ENCODE results near the gene CTSW. TPM values are rescaled to one million over a fixed set of nuclear protein-coding genes. Genes with fewer than 3 reads are reported as not detected.

The CTSW gene
- total RNA-seq, 1 experiment from 2014 or later: 1.8 TPM

DNA sequence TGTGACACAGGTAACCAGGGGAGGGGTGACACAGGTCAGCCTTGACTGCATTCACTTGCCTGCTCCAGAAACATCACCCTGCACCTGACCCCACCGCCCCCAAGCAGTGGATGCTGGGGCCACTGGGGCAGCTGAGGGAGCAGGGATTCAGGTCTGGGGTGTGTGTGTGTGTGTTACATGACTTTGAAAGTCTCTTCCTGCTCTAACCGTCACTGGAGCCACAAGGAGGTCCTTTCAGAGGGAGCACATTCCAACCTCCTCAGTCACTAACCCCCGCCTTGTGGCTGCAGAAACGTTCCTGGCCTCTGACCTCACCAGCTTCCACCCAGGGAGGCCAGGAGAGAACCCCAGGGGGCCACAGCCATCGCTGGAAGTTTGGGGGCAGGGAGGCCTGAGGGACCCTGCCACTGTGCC is 23.4 kb downstream of the CTSW start:
- peak; percentile 97 for DNase-seq (ENCODE audit: low spot score)

GRCh38 chr11:65903715-65904114 is 24.1 kb downstream of the CTSW start:
- no peak for DNase-seq (ENCODE audit: low spot score)

GRCh38 chr11:65906602-65907001 is 27.0 kb downstream of the CTSW start:
- no peak for DNase-seq (ENCODE audit: low spot score)

- DNase-seq (ENCODE audit: low spot score): no peak
Observed at GRCh38 chr11:65907878-65908277, 28.2 kb downstream of the CTSW start.

- DNase-seq (ENCODE audit: low spot score): peak; percentile 97
Observed at GRCh38 chr11:65911682-65912568, 32.3 kb downstream of the CTSW start.

GRCh38 chr11:65912845-65913244 is 33.2 kb downstream of the CTSW start:
- peak; percentile 93 for DNase-seq (ENCODE audit: low spot score)

DNA sequence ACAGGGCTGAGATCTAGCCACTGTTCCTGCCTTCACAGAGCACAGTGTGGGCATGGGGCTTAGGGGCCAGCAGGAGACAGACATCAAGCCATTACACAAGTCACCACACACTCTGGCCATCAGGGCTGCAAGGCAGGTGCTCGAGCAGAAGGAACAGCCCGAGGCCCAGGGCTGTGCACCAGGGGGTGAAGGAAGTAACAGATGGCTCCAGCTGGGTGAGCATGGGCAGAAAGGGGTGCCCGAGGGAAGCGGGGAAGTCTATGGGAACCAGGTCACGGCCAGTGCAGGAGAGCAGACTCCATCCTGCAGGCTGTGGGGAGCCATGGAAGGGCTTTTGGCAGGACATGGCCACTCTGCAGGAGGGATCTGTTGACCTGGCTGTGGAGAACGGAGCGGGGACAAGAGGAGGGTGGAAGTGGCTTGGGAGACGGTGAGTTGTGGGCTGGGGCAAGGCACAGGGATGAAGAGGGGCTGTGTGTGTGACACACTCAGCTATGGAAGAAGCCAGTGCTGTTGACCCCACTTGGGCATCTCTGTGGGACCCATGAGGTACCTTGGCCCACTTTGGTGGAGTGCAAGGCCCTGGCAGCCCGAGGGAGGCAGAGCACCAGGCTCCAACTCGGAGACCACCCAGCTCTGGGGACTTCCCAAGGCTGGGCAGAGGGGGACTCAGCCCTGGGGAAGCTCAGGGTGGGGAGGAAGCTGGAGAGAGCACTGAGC is 35.6 kb downstream of the CTSW start:
- no peak for DNase-seq (ENCODE audit: low spot score)

GRCh38 chr11:65915821-65916251 is 36.2 kb downstream of the CTSW start:
- peak; percentile 99 for DNase-seq (ENCODE audit: low spot score)

DNA sequence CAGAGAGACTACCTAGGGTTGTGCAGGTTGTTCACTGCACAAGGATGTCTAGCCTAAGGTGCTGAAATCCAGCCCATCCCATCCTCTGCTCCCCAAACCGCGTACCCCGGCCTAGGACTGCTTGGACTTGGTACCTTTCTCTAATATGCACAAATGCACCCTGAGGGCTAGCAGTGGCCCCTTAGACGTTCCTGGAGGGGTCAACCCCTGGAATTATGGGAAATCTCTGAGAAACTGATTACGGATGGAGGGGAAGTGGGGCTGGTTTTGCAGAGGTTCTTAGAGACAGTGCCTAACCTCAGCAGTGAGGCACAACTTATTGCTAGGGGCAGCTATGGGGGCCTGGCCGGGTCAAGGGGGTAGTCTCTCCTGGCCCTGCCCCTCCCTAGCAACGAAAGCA is 36.8 kb downstream of the CTSW start:
- no peak for DNase-seq (ENCODE audit: low spot score)

DNA sequence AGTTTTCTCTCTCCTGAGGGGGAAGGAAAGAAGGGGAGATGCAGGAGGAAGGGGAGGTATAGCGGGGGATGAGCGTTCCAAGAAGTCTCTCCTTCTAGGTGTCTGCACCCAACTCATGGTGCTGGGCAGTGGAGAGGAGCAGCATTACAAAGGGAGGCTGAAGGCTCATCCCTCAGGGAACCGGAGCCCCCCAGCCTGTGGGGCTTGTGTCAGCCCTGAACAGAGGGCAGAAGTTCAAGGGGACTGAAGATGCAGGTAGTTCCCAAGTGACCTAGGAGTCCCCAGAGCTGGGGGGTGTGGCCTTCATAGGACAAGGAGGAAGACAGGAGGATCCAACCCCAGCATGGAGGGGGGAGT is 37.4 kb downstream of the CTSW start:
- no peak for DNase-seq (ENCODE audit: low spot score)

DNA sequence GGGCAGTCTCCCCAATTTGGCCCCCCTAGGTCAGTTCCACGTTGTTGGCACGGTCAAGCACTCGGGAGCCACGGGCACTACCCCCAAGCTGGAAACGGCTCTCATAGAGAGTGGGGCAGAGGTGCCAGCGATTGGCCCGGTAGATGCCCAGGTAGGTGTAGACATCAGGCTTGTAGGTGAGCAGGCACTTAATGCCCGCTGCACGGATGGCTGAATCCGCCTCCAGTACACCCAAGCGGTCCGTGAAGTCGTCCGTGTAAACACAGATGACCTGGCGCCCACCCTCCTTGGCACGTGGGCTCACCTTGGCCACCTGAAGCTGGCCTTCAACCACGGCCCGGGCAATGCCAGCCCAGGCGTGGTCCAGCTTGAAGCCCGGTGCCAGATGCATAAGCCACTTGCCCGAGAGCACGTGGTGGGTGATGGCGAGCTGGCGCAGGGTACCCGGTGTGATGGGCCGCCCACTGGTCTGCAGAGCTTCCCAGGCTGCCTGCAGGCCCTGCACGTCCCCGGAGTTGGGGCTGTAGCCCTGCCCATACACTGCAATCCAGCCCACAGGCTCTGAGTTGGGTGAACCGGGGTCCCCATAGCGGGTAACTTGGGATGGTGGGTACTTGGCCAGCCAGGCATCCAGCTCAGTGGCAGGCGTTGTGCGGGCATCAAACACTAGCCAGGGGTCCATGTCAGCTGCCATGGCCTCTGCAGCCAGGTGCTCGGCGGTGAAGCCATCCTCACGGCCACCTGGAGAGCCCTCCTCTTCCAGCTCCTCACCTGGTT is 38.0 kb downstream of the CTSW start:
- no peak for DNase-seq (ENCODE audit: low spot score)

DNA sequence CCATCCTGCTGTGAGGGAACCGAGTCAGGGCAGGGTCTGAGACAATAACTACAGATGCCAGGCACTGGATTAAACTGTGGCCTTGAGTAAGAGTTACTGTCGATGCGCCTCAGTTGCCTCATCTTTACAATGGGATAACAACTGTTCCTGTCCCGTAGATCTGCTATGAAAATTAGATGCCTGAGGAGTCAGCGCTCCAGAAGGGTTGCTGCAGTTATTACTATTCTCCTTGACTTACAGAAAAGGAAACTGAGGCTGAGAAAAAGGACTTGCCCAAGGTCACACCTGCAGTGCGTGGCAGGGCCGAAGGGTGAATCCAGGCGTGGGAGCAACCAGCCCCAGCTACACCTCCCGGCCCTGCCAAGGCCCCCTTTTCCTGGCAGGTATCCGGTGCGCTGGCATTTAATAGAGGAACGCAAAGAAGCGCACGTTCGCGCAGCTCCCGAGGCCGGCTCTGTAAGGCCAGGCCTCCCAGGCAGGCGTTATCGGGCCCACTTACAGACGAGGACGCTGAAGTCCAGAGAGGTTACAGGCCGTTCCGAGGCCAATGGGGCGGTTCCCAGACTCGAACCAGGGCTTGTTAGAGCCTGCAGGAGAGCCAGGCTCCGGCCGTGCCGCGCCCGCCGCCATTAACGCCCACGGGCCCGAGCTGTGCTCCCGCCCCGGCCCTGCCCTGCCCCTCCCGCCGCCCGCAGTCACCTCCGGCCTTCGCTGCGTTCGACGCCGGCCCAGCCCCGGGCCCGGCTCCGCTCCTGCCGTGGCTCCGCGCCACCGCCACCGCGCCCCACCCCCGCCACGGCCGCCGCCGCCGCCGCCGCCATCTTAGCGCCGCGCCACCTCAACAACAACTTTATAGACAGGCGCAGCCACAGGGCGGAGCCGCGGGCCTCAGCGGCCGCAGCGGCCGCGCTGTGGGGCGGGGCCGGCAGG is 38.8 kb downstream of the CTSW start, which contains the start of gene C11orf68:
TSS of gene C11orf68 (minus strand) at position 852 of the 930 bp plus-strand sequence. CDS start at position 821, 31 bp downstream.
- no peak for DNase-seq (ENCODE audit: low spot score)

GRCh38 chr11:65919141-65919572 is 39.5 kb downstream of the CTSW start, which contains the start of gene DRAP1:
TSS of gene DRAP1 (plus strand) at chr11:65919426. CDS start at chr11:65919502, 76 bp downstream.
- peak; percentile 93 for DNase-seq (ENCODE audit: low spot score)

- DNase-seq (ENCODE audit: low spot score): no peak
Observed at GRCh38 chr11:65919573-65920371, 40.1 kb downstream of the CTSW start.

GRCh38 chr11:65920372-65920802 is 40.8 kb downstream of the CTSW start:
- DNase-seq (ENCODE audit: low spot score): no peak

DNA sequence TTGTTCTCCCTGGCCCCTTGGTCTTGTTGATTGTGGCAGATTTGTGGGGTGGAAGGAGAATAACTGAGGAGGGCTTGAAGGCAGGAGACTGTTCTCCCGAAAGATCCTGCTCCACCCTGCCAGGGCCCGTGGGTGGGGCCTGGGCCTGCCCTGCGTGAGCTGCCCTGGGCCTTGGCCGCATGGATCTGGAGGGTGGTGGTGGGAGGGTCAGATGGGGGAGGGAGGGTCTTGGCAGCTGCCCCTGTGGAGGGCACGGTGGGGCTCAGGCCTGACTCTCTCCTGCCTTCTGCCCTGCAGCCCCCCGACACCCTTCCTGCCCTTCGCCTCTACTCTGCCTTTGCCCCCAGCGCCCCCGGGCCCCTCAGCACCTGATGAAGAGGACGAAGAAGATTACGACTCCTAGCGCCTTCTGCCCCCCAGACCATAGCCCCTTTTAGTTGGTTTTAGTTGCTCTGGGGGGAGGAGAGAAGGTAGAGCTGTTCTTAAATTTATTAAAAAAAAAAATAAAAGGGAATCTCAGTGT is 41.5 kb downstream of the CTSW start:
- DNase-seq (ENCODE audit: low spot score): no peak

- DNase-seq (ENCODE audit: low spot score): no peak
Observed at GRCh38 chr11:65921876-65922275, 42.2 kb downstream of the CTSW start.

DNA sequence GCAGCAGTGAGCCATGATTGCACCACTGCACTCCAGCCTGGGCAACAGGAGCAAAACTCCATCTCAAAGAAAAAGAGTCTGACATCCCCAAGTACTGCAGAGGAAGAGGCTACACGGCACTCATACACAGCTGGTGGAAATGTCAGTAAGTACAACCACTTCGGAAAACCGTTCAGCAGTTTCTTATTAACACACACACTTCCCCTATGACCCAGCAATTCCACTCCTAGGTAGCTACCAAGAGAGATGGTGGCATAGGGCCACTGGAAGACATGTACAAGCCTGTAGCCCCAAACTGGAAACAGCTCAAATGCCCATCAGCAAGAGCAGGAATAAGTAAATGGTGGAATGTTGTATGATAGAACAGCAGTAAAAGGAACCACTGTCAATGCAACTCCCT is 42.9 kb downstream of the CTSW start:
- DNase-seq (ENCODE audit: low spot score): no peak

- DNase-seq (ENCODE audit: low spot score): no peak
Observed at GRCh38 chr11:65925397-65925796, 45.8 kb downstream of the CTSW start.
